ENCODE measurements around the gene UBR3. TPM values are rescaled to one million over a fixed set of nuclear protein-coding genes. Genes with fewer than 3 reads are reported as not detected.

UBR3 gene
- total and polyA plus RNA-seq, 2 of the 4 experiments (the other 2 are of a cell fraction): 10.0 to 33.9 TPM

- BruUV-seq (replicated peaks): no TSS peak
- Histone ChIP-seq H4K91ac (ENCODE audit: insufficient read depth, low read depth, low read length) (no peak overlapping the region), H3K56ac (ENCODE audit: extremely low read depth, insufficient read depth, low read length) (no peak overlapping the region), H3K4me3 (ENCODE audit: insufficient read depth, low read depth, low read length) (no peak overlapping the region), H2BK120ac (ENCODE audit: low read depth, low read length) (no peak overlapping the region), H3K9me1 (ENCODE audit: insufficient read depth, low read length) (peaks cover 4% of the 10 kb centered on the region; the same call in 1 of the 2 replicates), H3K4ac (ENCODE audit: low read depth, low read length) (no peak overlapping the region), H3K4me2 (ENCODE audit: low read depth, low read length) (no peak overlapping the region), H3K36me3 (ENCODE audit: control insufficient read depth, insufficient read depth, low read length) (peaks cover 8% of the 10 kb centered on the region; the same call in 1 of the 2 replicates), H2AK9ac (replicated peaks; ENCODE audit: low read depth, low read length, poor library complexity) (no peak overlapping the region), H2BK5ac (ENCODE audit: low read depth, low read length, poor library complexity, severe bottlenecking) (no peak overlapping the region), H3K23ac (ENCODE audit: low read depth, low read length) (no peak overlapping the region), H2AK5ac (ENCODE audit: low read depth, low read length) (no peak overlapping the region), H3K27me3 (ENCODE audit: control insufficient read depth, insufficient read depth, low read length) (no peaks in the 10 kb centered on the region), H2AFZ (replicated peaks; ENCODE audit: low read length, poor library complexity) (no peak overlapping the region), H3K18ac (ENCODE audit: low read depth, low read length) (no peak overlapping the region), H4K20me1 (ENCODE audit: insufficient read depth, low read length) (no peaks in the 10 kb centered on the region), H4K5ac (ENCODE audit: low read depth, low read length) (no peak overlapping the region), H3K27ac (ENCODE audit: insufficient read depth, low read length) (no peak overlapping the region), H3K4me1 (ENCODE audit: control insufficient read depth, insufficient read depth, low read length) (no peaks in the 10 kb centered on the region), H4K8ac (ENCODE audit: low read depth in 2 of 2, low read length in 2 of 2) (no peak overlapping the region), H2BK15ac (ENCODE audit: low read depth, low read length) (no peak overlapping the region), H3K9ac (ENCODE audit: low read depth, low read length) (no peak overlapping the region), H2BK20ac (ENCODE audit: low read depth, low read length) (no peak overlapping the region), H3K9me3 (ENCODE audit: control insufficient read depth, insufficient read depth, low read length) (no peaks in the 10 kb centered on the region; the same call in 1 of the 2 replicates), H3K14ac (replicated peaks; ENCODE audit: low read depth, low read length) (no peak overlapping the region), H3K79me1 (ENCODE audit: low read depth in 1 of 2, low read length in 2 of 2) (peaks cover 0 to 4% of the 10 kb centered on the region in 2 experiments; a peak in 1 of 4 replicates)
- CTCF ChIA-PET: no interaction called here
- TF ChIP-seq RFX5 (IDR thresholded peaks at IDR 0.05; ENCODE audit: low read depth, low read length) (no peak), CEBPB (IDR thresholded peaks at IDR 0.05; ENCODE audit: low read depth, low read length) (no peak), RCOR1 (IDR thresholded peaks at IDR 0.05; ENCODE audit: insufficient replicate concordance, low read length) (no peak), MAFK (IDR thresholded peaks at IDR 0.05; ENCODE audit: low read depth, low read length) (no peak), CHD1 (IDR thresholded peaks at IDR 0.05; ENCODE audit: low read depth, low read length) (no peak), FOS (IDR thresholded peaks at IDR 0.05; ENCODE audit: low read depth, low read length) (no peak), CTCF (conservative IDR thresholded peaks at IDR 0.05; ENCODE audit: low read depth, low read length) (no peak), BHLHE40 (IDR thresholded peaks at IDR 0.05; ENCODE audit: low read depth, low read length) (no peak), USF2 (IDR thresholded peaks at IDR 0.05; ENCODE audit: low read depth, low read length) (no peak), NFE2L2 (IDR thresholded peaks at IDR 0.05; ENCODE audit: low read depth, low read length) (no peak), MAZ (IDR thresholded peaks at IDR 0.05; ENCODE audit: borderline replicate concordance, low read depth, low read length) (no peak), SMC3 (IDR thresholded peaks at IDR 0.05; ENCODE audit: low read depth, low read length) (no peak), POLR2A (IDR thresholded peaks at IDR 0.05; ENCODE audit: low read depth, low read length) (no peak)
- intact Hi-C loops (cut with micrococcal nuclease) (no loop called here), dilution Hi-C loops (cut with HindIII; ENCODE audit: low sequenced_read_pairs, unreplicated experiment) (no loop called here), in situ Hi-C loops (cut with MboI; ENCODE audit: low sequenced_read_pairs) (no loop called here)
- POLR2A ChIA-PET (ENCODE audit: unreplicated experiment): no interaction called here
- no peak for DNase-seq
- WGBS, 2 experiments (ENCODE audit: extremely low coverage in 2 of 2, insufficient read length in 1 of 2): 100% methylated on average over 1 of the region's 9 CpGs; no CpG with 5 or more reads in 1 of the 2 experiments
- no peak for ATAC-seq (ENCODE audit: low read depth)
Measured at GRCh38 chr2:169997140-169997887, 170.1 kb downstream of the UBR3 start.
